Measurements from ENCODE around the gene TNC.

TNC gene

GRCh38 chr9:115098226-115098965 is 19.6 kb downstream of the TNC start:
- no peak for DNase-seq (ENCODE audit: low spot score)

- no peak for DNase-seq (ENCODE audit: low spot score)
Observed at GRCh38 chr9:115093520-115093919, 24.4 kb downstream of the TNC start.

GRCh38 chr9:115090486-115090885 is 27.5 kb downstream of the TNC start:
- DNase-seq (ENCODE audit: low spot score) = no peak

DNA sequence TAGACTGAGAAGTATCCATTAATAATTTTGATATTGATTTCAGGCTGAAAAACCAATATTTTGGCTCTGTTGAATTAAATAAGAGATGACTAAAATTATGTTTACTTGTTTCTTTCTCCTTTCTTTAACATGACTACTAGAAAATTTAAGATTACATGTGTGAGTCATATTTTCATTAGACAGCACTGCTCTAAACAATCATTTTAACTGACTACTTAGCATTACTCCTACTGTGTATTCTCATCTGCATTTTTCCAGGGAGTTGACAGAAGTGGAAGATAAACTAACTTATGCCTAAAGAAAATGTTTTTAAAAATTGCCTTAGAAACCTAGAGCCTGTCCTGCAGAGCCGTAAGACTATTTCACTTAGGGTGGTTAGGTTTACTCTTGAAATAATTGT is 29.1 kb downstream of the TNC start:
- DNase-seq (ENCODE audit: low spot score) = no peak

DNA sequence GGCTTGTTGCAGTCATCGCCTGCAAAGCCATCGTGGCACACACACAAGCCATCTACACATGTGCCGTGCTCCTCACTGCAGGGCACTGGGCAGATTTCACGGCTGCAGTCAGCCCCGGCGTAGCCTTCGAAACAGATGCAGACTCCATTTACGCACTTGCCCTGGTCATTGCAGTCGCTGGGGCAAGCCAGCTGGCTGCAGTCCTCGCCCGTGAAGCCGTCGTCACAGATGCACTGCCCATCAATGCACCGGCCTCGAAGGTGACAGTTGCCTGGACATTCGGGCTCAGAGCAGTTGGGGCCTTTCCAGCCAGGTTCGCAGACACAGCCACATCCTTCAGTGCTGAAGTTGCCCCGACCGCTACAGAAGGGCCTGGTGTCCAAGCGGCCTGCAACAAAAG is 31.1 kb downstream of the TNC start:
- no peak for DNase-seq (ENCODE audit: low spot score)

DNA sequence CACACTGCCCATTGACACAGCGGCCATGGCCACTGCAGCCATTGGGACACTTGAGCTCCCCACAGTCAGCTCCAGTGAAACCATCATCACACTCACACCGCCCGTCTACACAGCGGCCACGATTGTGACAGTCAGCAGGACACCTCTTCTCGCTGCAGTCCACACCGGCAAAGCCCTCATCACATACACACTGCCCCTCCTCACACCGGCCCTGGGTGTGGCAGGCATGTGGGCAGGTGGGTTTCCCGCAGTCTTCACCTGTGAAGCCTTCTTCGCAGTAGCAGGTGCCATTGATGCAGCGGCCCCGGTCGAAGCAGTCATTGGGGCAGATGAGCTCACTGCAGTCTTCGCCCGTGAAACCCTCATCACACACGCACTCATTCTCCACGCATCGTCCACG is 31.5 kb downstream of the TNC start:
- DNase-seq (ENCODE audit: low spot score) = no peak

GRCh38 chr9:115085773-115086377 is 32.1 kb downstream of the TNC start:
- no peak for DNase-seq (ENCODE audit: low spot score)

DNA sequence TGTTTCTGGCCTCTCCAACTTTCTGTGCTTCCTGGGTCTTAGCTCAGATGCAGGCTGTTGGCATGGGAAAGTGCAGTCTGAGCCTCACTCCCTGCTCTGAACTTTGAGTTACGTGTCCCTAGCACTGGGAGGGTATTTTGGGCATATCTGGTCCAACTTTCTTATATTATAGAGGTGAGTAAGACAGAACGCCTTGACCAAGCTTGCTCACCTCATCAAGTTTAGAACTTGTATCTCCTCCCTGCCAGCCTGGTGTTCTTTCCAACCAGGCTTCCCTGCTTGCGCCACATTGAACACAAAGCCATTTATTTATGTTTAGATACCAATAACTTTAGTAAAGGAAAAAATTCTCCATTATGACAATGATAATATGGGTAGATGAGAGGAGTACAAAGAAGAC is 33.2 kb downstream of the TNC start:
- no peak for DNase-seq (ENCODE audit: low spot score)

DNA sequence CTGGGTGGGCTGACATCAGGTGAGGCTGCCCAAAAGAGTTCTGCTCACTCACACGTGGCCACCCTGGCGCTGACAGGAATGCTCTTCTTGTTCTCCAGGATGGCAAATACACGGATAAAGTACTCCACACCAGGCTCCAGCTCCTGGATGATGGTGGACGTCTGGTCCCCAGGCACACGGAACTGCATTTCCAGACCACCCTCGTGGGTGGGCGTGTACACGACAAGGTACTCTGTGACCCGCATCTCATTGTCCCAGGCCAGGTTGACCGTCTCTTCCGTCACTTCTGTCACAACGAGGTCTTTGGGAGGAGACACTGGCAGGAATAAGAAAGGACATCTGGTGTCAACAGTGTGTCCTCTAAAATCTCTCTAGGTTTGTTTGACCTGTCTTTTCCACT is 33.8 kb downstream of the TNC start:
- DNase-seq (ENCODE audit: low spot score) = no peak

- DNase-seq (ENCODE audit: low spot score) = no peak
Observed at GRCh38 chr9:115080242-115080641, 37.7 kb downstream of the TNC start.

DNA sequence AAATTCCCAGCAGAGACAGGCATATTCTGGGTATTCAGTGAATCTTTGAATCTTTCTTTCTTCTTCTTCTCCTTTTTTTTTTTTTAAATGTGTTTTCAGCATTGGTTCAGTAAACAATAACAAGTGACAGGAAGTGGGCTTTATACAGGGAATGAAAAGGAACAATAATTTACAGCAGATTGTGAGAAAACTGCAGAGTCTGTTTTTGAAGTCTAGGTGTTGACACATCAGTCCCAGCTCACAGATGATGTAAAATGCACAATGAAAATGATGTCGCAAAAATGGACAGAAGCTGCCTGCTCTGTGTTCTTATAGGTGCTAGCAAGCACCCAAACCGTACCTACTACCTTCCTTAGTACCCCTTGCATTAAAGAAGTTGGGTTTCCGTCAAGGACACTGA is 38.8 kb downstream of the TNC start:
- no peak for DNase-seq (ENCODE audit: low spot score)

GRCh38 chr9:115073456-115073855 is 44.5 kb downstream of the TNC start:
- no peak for DNase-seq (ENCODE audit: low spot score)

- DNase-seq (ENCODE audit: low spot score) = no peak
Observed at GRCh38 chr9:115071176-115071575, 46.8 kb downstream of the TNC start.

GRCh38 chr9:115069771-115070170 is 48.2 kb downstream of the TNC start:
- DNase-seq (ENCODE audit: low spot score) = no peak

DNA sequence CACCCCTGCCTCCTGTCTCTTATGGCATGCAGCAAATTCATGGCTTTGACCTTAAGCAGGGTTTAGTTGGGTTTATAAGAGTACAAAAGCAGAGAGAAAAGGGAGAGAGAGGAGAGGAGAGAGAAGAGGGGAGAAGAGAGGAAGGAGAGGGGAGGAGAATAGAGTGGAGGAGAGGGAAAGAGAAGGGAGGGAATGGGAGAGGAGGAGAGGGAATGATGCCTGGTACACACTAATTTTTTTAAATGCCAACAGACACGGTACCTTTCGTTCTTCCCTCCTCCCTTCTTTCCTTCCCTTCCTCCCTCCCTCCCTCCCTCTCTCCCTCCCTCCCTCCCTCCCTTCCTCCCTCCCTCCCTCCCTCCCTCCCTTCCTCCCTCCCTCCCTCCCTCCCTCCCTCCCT is 48.7 kb downstream of the TNC start:
- no peak for DNase-seq (ENCODE audit: low spot score)

GRCh38 chr9:115068031-115068430 is 49.9 kb downstream of the TNC start:
- no peak for DNase-seq (ENCODE audit: low spot score)

DNA sequence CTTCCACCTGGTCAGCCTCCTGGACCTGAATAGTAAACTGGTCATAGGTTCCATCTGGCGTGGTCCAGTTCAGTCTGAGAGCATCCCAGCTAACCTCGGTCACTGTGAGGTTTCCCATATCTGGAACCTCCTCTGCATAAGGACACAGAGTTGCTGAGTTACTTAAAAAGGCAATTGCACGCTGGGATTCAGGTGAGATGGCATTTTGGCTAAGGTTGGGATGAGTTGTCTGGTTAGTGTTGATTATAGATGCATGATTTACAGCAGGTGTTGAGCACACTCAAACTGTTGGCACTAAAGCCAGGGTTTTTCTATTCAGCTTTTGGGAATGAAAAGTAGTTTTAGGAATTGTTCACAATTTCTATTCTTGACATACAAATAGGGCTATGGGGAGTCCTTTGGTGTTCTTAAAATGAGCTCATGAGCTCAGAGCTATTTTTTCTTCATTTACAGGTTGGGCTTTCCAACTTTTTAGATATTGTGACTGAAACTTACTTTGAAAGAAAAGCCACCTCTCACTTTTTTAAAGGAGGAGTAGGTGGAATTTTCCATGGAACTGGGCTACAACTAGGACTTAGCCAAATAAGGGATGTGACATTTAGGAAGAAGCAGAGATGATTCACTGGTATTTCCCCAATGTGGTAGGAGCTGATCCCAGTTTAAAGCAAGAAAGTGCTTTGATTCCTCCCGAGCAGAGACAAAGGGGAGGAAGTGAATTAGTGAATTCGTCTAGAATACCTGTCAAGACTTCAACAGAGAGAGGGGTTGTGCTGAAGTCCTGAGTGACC is 54.7 kb downstream of the TNC start:
- DNase-seq (ENCODE audit: low spot score) = no peak

- no peak for DNase-seq (ENCODE audit: low spot score)
Observed at GRCh38 chr9:115058684-115059315, 59.2 kb downstream of the TNC start.

DNA sequence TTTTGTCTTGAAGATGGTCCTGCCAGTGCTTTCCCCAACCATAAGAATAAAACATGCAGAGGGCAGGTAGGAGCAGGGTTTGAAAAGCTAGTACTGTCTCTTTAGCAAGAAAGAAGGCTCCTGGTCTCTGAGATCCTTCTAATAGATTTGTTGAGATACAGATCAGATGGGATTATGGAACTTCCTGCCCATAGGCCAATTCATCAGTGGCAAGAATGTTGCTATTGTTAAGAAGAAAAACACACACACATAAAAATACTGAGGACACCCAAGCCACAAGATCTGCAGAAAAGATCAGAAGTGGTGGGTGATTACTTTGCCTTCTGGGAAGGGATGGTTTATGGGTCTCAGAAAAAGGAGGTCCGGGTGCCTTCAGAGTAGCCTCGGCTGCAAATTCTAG is 59.8 kb downstream of the TNC start:
- no peak for DNase-seq (ENCODE audit: low spot score)

- DNase-seq (ENCODE audit: low spot score) = no peak
Observed at GRCh38 chr9:115057559-115057958, 60.4 kb downstream of the TNC start.

DNA sequence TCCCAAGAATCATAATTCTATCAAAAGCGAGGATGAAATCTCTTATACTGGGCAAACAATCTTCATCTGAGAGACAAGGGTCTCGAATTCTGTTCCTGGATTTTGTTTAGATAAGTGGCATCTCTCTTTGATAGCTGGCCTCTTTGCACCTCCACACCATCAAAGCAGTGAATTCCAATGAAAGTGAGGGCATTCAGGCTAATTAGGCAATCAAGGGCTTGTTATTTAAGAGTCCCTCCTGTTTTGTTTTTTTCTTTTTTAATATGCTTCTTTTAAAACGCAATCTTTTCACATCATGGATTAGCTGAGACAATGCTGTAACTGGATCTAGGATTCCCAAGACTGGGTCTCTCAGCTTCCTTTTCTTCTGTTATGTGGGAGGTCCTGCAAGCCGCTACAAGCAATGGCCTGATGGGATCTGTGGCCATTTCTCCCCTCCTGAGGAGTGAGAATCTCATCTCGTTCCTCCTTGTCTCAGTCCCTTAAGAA is 67.9 kb downstream of the TNC start:
- DNase-seq (ENCODE audit: low spot score) = no peak

DNA sequence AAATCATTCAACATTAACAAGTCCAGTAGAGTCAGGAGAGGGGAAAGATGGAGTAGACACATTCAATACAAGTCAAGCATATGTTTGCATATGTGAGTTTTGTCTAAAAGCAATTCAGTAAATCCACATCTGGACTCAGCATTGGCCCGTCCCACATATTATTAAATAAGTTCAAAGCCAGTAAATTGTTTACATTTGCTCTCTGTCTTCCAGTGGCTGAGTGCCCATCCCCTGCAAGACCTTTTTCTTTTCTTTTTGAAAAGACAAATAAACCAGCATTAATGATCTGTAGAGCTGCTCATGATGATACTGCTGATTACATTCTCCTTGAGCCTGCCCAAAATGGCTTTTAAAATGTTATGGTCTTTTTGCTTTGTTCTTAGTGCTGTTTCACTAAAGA is 71.1 kb downstream of the TNC start:
- DNase-seq (ENCODE audit: low spot score) = no peak

- DNase-seq (ENCODE audit: low spot score) = no peak
Observed at GRCh38 chr9:115046199-115046598, 71.8 kb downstream of the TNC start.

Measured in left forelimb (tissue), 1 donor.